Measurements from ENCODE around the gene DIPK1A. TPM values are rescaled to one million over a fixed set of nuclear protein-coding genes. Genes with fewer than 3 reads are reported as not detected.

The DIPK1A gene
- total RNA-seq, 1 experiment from 2014 or later = 4.8 TPM

DNA sequence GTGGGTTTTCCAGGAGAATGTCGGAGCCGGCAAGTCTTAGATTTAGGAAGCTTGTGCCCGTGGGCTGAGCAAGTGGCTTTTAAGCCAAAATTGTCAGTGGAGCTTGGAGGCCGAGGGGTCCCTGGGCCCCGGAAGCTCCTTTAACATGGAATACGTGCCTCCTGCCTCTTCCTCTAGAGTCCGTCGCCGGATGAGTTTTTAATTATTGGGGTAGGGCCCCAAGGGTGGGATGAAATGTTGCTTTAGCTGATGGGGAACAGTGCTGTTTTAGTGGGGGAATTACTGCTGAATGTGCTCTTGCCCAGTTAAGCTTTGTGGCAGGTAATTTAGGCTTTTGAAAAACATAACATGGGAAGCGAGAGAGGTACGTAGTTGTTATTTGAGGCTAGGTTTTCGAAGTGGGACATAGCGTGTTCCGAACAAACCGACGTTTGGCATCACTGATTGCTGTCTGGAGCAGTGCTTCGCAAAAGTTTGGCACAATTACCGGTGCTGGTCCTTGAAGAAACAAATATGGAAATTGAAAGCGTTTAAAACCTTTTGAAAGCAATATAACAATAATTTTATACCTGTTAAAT is 128.6 kb downstream of the DIPK1A start:
- peak overlapping the region; percentile 97 for H3K27ac Mint-ChIP-seq
- CTCF ChIA-PET = interaction anchor here (0.8 to 2.5 kb wide), 6 partner anchors 12 to 129 kb away, joined by 3 to 27 read pairs (median 8); no protein-coding TSS in a partner anchor
- H3K4me1 Mint-ChIP-seq = peaks cover 40% of the 10 kb centered on the region
- DNase-seq (ENCODE audit: low spot score) = no peak
- no peak for ATAC-seq
- peaks cover 58% of the 10 kb centered on the region for H3K36me3 Mint-ChIP-seq
- no peaks in the 10 kb centered on the region; the same call in 1 of the 2 replicates for H3K27me3 Mint-ChIP-seq (ENCODE audit: low read depth)
- no peaks in the 10 kb centered on the region for H3K9me3 Mint-ChIP-seq
- peak overlapping the region; percentile 95 for H3K4me3 Mint-ChIP-seq
- POLR2A ChIA-PET = interaction anchor here (0.5 to 1.7 kb wide), 7 partner anchors 10 to 1053 kb away, joined by 3 to 12 read pairs (median 5); partner anchors contain the start of genes EVI5 and MTF2
- TF ChIP-seq NFATC4 (CRISPR knock-in tag; IDR thresholded peaks at IDR 0.05) (no peak), EMX1 (CRISPR knock-in tag; IDR thresholded peaks at IDR 0.05) (0 out of 2 replicates have a peak, but pooled peaks have one; percentile 6), AR (CRISPR knock-in tag; IDR thresholded peaks at IDR 0.05) (0 out of 2 replicates have a peak, but pooled peaks have one; percentile 9), ZNF317 (CRISPR knock-in tag; IDR thresholded peaks at IDR 0.05; ENCODE audit: borderline replicate concordance, low read depth) (no peak), TCF7 (CRISPR knock-in tag; IDR thresholded peaks at IDR 0.05; ENCODE audit: low read depth) (no peak), HMGA2 (CRISPR knock-in tag; IDR thresholded peaks at IDR 0.05) (no peak), ZNF263 (CRISPR knock-in tag; IDR thresholded peaks at IDR 0.05; ENCODE audit: low read depth) (no peak)

GRCh38 chr1:92831762-92832536 is 129.3 kb downstream of the DIPK1A start, which contains the start of gene RPL5:
Gene RPL5 (plus strand): TSS chr1:92832040. CDS start chr1:92832115, 75 bp downstream.
- ChIA-PET CTCF (interaction anchor here (0.6 to 2.5 kb wide), 16 partner anchors 8 to 329 kb away, joined by 3 to 27 read pairs (median 4); partner anchors contain the start of gene EVI5), POLR2A (interaction anchor here (0.5 to 1.7 kb wide), 16 partner anchors 9 to 1052 kb away, joined by 3 to 12 read pairs (median 4); partner anchors contain the start of genes EVI5 and MTF2)
- peaks cover 35% of the 10 kb centered on the region for H3K4me1 Mint-ChIP-seq
- peak within 1 kb of the TSS; percentile 95 for H3K4me3 Mint-ChIP-seq
- DNase-seq (ENCODE audit: low spot score) (peak; percentile 97), ATAC-seq (peak; percentile 93)
- H3K27ac Mint-ChIP-seq = peak within 1 kb of the TSS; percentile 97
- H3K27me3 Mint-ChIP-seq (ENCODE audit: low read depth) = no peaks in the 10 kb centered on the region; the same call in 1 of the 2 replicates
- peaks cover 51% of the 10 kb centered on the region for H3K36me3 Mint-ChIP-seq
- H3K9me3 Mint-ChIP-seq = no peaks in the 10 kb centered on the region
- TF ChIP-seq ESRRA (CRISPR knock-in tag; IDR thresholded peaks at IDR 0.05; ENCODE audit: borderline replicate concordance) (peak; percentile 66; the same call in 1 of the 2 replicates), ZNF138 (CRISPR knock-in tag; conservative IDR thresholded peaks at IDR 0.05) (no peak), NR1H2 (CRISPR knock-in tag; IDR thresholded peaks at IDR 0.05) (no peak), ETV6 (CRISPR knock-in tag; IDR thresholded peaks at IDR 0.05) (peak; percentile 95), JAZF1 (CRISPR knock-in tag; IDR thresholded peaks at IDR 0.05) (no peak), ZNF512 (CRISPR knock-in tag; IDR thresholded peaks at IDR 0.05; ENCODE audit: borderline replicate concordance) (no peak), EMX1 (CRISPR knock-in tag; IDR thresholded peaks at IDR 0.05) (peak; percentile 94), NR3C1 (CRISPR knock-in tag; conservative IDR thresholded peaks at IDR 0.05; ENCODE audit: low read depth) (no peak), PREB (CRISPR knock-in tag; IDR thresholded peaks at IDR 0.05; ENCODE audit: borderline replicate concordance) (no peak; the same call in 1 of the 2 replicates), ZNF219 (CRISPR knock-in tag; IDR thresholded peaks at IDR 0.05; ENCODE audit: borderline replicate concordance) (peak; percentile 92), FOXK1 (CRISPR knock-in tag; IDR thresholded peaks at IDR 0.05) (peak; percentile 89)
- TF ChIP-seq, protein P1, sequence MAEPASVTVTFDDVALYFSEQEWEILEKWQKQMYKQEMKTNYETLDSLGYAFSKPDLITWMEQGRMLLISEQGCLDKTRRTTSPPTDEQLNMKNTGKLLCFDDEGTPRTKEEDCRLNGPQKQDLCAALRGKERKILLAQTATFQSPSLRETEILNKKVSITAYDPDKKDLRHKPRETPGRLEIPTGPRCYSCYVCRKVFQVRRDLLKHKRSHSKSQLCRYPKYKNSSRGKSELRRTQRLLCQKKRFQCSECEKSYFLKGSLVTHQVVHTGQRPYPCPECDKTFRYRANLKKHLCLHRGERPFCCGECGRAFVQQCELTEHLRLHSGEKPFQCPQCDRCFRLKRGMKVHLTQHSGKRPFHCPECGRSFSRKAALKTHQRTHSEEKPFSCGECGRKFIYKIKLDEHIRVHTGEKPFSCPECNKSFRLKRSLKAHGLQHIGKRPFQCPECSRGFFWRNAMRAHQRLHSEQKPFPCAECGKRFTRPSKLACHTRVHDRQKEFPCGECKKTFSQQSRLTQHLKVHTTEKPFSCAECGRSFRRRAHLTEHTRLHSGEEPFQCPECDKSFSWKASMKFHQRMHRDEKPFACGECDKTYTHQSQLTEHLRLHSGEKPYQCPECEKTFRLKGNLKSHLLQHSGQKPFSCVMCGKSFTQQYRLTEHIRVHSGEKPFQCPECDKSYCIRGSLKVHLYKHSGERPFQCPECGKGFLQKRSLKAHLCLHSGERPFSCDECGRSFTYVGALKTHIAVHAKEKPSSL (CRISPR knock-in tag; conservative IDR thresholded peaks at IDR 0.05) = peak; percentile 63; the same call in 1 of the 2 replicates
- TF ChIP-seq, protein P2, sequence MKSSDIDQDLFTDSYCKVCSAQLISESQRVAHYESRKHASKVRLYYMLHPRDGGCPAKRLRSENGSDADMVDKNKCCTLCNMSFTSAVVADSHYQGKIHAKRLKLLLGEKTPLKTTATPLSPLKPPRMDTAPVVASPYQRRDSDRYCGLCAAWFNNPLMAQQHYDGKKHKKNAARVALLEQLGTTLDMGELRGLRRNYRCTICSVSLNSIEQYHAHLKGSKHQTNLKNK (CRISPR knock-in tag; IDR thresholded peaks at IDR 0.05) = no peak; the same call in 1 of the 2 replicates
- TF ChIP-seq, protein P3, sequence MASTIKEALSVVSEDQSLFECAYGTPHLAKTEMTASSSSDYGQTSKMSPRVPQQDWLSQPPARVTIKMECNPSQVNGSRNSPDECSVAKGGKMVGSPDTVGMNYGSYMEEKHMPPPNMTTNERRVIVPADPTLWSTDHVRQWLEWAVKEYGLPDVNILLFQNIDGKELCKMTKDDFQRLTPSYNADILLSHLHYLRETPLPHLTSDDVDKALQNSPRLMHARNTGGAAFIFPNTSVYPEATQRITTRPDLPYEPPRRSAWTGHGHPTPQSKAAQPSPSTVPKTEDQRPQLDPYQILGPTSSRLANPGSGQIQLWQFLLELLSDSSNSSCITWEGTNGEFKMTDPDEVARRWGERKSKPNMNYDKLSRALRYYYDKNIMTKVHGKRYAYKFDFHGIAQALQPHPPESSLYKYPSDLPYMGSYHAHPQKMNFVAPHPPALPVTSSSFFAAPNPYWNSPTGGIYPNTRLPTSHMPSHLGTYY (CRISPR knock-in tag; IDR thresholded peaks at IDR 0.05) = peak; percentile 61; the same call in 1 of the 2 replicates
- TF ChIP-seq, protein P4, sequence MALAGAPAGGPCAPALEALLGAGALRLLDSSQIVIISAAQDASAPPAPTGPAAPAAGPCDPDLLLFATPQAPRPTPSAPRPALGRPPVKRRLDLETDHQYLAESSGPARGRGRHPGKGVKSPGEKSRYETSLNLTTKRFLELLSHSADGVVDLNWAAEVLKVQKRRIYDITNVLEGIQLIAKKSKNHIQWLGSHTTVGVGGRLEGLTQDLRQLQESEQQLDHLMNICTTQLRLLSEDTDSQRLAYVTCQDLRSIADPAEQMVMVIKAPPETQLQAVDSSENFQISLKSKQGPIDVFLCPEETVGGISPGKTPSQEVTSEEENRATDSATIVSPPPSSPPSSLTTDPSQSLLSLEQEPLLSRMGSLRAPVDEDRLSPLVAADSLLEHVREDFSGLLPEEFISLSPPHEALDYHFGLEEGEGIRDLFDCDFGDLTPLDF (CRISPR knock-in tag; IDR thresholded peaks at IDR 0.05) = no peak; the same call in 1 of the 2 replicates
